Measurements from ENCODE around the gene GPR34.
"Not testable (repeated sequence)": the region's sequence is repeated elsewhere in the genome, so short reads cannot be mapped to it uniquely, and the experiment has no call there.

Gene GPR34, protein sequence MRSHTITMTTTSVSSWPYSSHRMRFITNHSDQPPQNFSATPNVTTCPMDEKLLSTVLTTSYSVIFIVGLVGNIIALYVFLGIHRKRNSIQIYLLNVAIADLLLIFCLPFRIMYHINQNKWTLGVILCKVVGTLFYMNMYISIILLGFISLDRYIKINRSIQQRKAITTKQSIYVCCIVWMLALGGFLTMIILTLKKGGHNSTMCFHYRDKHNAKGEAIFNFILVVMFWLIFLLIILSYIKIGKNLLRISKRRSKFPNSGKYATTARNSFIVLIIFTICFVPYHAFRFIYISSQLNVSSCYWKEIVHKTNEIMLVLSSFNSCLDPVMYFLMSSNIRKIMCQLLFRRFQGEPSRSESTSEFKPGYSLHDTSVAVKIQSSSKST

DNA sequence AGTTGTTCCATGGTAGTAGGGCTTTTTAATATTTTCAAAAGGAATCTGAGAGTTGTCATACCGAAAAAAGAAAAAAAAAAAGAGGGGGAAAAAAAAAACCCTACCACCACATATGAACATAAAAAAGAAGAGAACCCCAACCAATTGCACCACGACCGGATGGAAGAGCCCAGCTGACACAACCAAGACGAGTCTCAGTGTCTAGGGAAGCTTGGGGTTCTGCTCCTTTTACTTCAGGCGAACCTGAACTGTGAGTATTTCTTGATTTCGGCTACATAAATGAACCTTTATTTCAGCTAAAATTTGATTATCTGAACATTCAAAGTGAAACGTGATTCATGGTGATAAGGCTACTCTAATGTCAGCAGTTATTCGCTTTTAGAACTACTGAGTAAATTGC lies at the start of gene GPR34:
TSS of gene GPR34 (plus strand) at position 139 of the 400 bp plus-strand sequence. CDS start 6,661 bp downstream, outside the sequence.
- DNase-seq = no peak

DNA sequence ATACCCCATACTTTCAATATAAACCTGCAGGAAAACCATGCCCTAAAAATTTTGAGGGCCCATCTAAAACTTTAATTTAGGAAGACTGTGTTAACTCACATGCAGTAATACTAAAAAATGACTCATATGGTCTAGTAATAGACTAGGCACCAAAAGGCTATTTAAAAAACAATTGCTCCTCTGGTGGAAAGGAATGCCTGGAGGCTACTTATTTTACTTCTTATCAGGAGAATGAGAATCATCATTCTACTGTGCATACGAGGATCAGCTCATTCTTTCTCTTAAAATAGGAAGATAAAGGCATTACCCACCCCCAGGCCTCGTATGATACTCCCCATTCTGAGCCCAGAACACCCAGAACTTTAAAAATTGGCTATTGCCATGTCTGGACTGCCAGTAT lies 42.6 kb upstream of the GPR34 start:
- DNase-seq = not testable (repeated sequence)

DNA sequence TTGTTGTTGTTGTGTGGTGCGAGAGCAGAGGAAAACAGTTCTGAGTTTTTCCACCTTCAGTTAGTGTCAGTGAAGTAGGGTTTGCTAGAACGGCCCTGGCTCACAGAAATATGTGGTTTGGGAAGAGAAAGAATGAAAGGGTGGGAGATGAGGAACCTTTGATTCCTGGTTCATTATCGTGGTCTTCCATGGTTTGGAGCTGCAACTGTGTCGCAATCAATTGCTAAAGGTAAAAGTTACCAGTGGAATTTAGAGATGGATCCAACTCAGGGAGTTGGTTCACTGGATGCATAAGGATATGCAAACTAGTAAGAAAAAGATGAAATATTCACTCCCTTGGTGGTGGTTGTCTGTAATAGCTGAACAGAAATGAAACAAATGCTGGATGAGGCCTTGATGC lies 35.6 kb upstream of the GPR34 start:
- DNase-seq = no peak

DNA sequence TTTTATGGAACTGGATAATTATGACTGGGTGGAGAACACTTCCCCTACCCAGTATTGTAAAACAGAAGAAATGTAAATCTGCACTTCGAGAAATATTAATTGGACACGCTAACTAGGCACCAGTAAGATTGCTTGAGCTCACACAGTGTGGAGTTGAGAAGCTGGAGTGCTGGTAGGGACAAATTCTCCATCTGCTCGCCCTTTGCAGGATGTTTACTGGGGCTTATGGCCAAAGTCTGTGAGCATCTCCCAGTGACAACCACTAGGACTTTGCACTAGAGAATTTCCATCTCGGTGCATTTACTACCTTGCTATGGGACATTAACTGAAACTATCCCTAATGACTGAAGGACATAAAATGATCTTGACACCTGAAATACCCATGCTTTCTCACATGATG lies 33.7 kb upstream of the GPR34 start:
- no peak for DNase-seq

DNA sequence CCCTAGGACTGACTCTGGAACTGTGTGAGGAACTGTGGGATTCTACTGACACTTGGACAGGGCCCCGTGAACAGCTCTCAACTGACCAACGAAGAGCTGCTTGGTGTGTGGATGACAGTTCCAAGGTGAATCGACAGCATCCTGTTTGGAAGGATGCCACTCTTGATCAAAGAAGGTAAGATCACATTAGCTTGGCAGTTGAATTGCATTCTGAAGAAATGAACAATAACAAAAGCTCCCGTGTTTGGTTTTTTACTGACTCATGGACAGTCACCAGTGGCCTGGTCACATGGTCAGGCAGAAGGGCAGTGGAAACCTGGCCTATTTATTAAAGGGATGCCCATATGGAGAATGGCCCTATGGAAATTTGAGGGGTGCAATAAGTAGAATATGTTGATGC lies 33.1 kb upstream of the GPR34 start:
- DNase-seq = no peak

DNA sequence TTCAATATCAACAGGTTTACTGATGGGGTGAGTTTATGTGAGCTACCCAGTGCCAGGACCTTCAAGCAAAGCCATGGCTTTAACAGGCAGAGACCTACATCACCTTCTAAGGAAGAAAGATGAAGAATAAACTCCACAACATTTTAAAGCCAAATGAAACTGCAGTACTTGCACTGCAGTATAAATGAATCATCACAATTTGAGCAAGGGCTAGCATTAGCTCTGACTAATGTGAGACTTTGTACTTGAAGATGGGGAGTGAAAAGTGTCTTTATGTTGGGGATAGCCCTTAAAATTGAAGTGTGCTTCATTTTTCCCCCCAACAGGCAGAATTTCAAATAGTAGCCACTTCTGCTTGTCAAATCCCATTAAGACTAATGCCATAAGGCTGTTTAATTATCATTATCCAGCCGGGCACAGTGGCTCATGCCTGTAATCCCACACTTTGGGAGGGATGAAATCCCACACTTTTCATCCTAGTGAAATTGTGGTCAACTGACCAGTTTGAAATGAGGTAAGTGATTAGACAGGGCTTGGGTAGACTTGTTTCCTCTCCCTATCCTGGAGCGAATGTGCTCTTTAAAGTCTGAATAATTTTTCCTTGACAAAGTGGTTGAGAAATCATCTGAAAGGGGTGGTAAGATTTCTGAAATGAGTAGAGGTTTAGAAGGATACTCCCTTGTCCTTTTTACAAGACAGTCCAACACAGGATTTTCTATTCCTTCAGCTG lies 27.2 kb upstream of the GPR34 start:
- no peak for DNase-seq

DNA sequence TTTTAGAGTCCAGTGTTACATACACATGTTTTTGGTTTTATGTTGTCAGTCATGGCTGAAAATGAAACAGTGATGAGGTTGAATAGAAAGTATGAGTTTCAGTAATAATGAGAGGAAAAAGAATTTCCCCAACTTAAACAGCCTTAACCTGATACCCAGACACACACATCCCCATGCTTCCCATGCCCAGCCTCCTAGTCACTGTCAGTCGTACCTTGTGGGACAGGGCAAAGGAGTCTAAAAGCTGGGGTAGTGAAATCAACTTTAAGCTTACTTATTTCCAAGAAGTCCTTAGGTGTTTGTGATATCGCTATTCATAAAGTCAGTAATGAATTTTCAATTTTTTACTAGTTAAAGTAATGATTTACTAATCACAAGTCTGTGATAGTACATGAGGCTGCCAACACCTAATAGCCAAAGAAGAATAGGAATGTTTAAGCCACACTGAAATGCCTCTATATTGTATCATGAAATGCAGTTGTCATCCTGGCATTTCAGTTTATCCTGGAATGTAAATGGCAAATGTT lies 24.3 kb upstream of the GPR34 start:
- no peak for DNase-seq

DNA sequence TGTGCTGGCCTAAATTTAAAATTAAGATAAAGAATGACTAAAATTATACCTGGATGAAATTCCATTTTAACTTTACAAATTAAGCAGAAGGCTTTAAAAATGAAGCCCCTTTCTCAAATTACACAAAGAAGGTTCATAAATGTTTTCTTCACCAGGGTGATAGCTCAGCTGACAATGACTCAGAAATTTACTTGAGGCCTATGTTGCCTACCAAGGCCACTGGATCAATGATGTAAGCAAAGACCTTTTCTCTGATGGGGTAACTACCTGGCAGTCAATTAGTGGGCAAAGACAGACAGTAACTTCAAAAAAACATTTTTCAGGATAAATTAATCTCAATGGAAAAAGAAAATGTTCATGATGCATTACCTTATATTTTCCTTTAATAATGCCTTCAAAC lies 23.9 kb upstream of the GPR34 start:
- DNase-seq = no peak

DNA sequence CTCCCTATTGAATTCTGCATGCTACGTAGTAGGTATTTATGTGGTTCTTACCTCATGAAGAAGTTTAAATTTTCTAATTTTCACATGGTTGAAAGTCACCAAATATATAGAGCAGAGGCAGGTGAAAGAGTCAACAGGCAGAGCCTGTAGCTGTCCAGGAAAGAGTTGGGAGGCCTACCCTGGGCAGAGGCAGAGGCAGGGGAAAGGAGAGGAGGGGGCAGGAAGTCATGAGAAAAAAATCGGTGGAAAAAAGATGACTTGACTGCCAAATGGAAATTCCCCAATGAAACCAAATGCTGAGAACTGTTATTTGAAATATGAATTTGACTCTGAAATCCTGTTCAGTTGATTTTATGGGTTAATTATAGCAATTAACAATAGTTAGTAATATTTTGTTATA lies 23.1 kb upstream of the GPR34 start:
- no peak for DNase-seq

DNA sequence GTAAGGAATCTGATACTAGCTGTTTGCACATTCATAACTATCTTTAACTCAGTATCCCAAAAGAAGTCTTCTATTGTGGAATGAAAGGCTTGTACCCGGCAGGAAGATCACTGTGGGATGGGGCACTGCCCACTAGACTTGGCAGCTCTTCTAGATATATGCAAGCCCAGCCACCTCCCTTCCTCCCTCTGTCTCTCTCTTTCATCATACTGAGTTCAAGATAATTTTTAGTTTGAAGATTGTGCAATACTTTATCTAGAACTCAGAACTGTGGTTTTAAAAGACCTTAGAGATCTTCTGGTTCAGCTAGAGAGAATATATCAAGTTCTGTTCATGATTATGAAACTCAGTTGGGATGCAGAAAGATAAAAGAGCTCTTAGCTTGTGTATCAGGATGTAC lies 22.5 kb upstream of the GPR34 start:
- no peak for DNase-seq

DNA sequence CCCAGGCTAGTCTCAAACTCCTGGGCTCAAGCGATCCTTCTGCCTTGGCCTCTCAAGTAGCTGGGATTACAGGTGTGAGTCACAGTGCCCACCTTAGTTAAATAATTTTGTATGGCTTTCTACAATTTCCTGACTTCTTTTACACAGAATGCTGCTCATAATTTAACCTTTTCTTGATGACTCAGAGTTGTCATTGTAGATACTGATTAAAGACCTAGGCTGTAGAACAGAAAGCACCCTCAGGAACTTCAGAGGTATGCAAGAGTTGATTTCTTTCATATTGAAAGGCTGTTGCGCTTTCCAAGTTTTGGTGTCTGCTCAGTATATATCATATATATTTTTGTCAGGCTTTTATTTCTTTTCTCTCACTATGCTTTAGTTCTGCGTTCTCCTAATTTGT lies 21.1 kb upstream of the GPR34 start:
- DNase-seq = no peak

DNA sequence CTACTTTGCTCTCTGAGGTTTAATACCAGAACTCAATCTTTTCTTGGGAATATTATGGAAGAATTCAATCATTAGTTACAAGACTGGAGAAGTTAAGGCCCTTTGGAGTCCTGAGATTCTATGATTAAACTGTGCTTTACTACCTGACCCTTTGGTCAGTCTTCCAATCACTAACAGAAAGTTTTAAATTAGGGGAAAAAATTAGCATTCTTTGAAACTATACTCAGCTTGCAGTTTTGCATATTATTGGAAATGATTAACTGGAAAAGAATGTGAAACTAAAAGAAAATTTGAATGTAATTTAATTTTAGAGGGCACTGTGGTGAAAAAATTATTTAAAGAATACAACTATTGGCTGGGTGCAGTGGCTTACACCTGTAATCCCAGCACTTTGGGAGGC lies 18.7 kb upstream of the GPR34 start:
- DNase-seq = no peak

DNA sequence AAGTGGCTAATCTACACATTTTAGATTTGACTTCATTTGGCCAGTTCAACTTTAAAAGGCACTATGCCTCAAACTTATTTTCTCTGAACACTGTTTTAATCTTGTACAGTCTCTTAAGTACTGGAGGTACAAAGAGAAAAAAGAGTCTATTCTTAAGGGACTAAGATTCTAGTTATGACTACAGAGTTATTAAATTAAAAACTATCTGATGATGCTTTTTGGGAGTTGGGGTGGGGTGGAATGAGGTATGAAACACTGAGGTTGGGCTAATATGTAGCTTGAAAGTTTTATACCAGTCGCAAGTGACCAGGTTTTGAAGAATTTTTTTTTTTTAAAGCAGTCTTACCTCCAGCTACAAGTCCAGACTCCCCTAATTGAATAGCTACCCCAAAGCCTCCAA lies 17.7 kb upstream of the GPR34 start:
- no peak for DNase-seq

DNA sequence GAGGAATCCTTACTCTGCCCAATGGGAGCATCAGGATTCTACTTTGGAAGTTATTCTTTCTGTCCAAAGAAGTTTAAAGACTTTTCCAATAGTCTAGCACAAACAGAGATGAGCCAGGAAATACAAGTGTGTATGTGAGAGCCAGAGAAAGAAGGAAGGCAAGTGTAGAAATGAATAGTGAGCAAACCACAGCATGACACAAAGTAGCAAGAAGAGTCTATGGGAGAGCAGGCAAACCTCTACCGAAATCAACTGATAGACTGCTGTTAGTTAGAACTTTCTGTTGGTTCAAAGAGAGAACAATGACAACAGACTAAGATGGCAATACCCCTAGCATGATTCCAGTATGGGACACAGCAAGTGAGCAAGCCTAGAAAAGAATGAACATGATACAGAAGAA lies 16.1 kb upstream of the GPR34 start:
- DNase-seq = no peak

DNA sequence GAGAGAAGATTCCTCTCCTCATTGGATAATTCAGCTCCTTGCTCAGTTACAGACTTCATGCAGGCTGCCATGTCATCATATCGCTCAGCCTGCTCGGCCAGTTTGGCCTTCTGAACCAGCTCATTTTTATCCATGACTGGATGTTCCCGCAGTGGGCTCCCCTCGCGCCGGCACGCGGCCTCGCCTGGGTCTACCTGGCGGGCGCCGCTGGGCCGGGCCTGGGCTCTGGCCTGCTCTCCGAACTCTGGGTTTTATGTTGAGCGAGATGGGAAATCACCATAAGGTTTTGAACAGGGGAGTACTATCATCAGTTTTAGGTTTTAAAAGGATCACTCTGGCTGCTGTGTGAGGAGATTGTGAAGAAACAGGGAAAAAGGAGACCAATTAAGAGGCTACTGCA lies 12.4 kb upstream of the GPR34 start:
- DNase-seq = not testable (repeated sequence)

DNA sequence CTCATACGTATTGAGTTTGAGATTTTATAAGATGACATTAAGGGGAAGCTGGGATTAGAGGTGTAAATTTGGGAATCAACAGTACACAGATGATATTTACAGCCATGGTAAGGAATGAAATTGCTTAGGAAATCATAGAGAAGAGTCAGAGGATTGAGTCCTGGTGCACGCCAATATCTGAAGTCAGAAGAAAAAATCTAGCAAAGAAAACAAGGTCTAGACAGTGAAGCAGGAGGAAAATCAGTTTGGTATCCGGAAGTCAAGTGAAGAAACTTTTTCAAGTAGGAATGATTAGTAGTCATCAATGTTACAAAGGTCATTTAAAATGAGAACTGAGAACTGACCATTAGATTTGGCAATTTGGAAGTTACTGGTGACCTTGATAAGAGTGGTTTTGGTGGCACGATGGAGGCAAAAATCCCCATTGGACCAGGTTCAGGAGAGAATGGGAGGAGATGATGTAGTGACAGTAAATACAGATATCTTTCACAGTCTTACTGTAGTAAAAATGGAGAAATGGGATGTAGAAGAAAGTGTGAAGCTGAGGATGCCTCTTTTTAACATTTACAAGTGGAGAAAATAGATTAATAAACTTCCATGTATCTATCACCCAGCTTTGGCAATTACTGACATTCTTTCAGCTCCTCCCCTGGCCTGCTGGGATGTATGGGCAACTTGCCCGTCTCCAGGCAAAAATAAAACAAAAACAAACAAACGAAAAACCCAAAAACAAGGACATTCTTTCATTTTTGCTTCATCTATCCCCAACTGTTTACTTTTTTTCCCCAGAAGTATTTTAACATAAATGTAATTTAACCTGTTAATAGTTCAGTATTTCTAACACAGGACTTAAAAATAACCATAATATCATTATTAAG lies 11.4 kb upstream of the GPR34 start:
- no peak for DNase-seq

DNA sequence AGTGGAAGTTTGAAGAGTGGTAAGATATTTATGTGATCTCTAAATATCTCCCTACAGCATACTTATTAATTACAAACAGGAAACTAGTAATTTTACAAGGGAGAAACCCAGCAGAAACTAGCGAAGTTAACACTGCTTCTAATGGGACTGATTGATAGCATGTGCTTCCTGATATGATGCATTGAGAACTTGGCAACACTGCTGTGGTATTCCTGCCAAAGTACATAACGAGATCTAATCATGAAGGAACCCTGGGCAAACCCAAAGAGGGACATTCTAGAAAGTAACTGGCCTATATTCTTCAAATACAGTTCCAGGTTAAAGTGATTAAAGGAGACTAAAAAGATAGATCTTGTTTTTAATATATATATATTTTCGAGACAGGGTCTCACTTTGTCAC lies 4.6 kb upstream of the GPR34 start:
- no peak for DNase-seq

DNA sequence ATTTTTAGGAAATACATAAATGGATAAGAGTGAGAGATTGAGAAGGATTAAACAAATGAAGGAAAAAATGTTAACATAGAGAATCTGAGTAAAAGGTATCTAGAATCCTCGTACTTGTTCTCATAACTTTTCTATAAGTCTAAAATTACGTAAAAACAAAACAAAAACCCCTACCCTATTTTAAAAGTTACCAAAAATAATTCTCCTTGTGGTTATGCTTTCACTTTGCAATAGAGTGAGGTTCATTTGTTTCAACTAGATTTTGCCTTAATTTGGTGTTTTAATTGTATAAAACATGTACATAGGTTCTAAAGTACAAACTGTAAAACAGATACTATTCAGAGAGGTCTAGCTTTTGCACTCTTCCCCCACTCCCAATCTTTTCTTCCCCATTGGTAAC lies 3.8 kb upstream of the GPR34 start:
- DNase-seq = no peak

DNA sequence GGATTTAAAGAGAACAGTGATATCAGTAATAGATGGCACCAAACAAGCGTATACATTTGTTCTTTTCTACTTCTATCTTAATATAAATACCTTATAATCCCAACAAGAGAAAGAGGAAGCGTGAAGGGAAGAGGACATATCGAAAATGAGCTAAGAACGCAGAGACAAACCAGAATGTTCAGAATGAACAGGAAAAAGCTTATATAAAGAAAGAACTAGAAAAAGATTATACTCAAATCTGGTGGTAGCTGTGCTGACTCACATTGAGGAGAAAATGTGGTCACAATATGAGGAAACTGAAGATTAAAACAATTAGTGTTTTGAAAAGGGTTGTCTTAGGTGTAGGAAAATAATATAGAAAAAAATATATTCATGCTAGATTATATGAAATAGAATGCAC lies 2.0 kb upstream of the GPR34 start:
- DNase-seq = no peak

DNA sequence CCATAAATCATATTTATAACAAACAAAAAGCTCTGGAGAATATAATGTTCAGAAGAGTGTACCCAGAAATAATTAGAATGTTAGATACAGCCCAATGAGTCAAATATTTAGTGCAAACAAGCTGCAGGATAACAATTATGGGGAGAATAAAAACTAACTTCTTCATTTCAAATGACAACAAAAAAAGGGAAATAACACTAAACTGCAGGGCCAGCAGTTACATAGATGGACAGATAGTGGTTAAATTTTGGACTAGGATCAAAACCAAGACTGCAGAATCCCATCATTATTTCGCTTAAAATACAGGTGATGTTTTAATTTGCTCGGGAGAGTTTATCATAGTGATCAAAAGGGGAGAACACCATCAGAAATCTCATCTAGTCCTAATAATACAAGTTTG lies 617 bp upstream of the GPR34 start:
- DNase-seq = no peak

DNA sequence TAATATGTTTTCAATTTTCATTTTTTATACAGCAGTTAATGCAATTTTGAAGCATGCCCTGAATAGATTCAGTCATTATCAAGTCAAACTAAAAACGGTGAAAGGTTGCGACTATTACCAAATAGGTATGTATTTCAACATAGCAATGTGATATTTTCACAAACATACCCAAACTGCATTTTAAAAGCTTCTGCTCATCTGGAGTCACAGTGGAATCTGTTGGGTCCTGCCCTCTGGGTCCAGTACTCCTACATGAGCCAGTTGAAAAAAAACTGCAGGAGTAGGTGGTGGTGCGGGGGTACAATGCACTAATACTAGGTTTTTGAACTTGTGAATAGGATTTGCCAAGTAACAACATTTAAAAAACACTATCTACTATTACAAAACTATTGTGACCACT lies 938 bp downstream of the GPR34 start:
- DNase-seq = no peak

DNA sequence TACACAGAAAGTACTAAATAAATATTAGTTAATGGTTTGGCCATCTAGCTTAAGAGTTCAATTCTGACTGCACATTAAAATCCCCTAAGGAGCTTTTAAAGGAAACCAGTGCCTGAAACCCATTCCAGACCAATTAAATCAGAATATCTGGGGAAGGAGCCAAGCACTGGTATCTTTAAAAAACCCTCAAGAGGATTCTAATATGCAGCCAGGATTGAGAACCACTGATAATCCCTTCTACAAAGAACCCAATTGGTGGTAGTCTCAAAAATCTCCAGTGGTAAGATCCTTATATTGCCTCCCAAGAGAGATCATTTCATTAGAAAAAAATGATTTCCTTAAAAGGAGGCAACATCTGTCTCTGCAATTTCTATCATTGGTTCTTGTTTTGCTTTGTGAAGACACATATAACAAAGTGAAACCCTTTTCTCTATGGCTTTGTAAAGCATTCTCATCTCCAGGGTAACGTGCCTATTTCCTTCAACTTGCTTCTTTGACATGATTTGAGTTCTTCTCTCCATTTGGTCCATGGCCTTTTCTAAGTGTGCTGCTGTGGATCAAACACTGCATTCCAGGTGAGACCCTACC lies 3.5 kb downstream of the GPR34 start:
- no peak for DNase-seq

DNA sequence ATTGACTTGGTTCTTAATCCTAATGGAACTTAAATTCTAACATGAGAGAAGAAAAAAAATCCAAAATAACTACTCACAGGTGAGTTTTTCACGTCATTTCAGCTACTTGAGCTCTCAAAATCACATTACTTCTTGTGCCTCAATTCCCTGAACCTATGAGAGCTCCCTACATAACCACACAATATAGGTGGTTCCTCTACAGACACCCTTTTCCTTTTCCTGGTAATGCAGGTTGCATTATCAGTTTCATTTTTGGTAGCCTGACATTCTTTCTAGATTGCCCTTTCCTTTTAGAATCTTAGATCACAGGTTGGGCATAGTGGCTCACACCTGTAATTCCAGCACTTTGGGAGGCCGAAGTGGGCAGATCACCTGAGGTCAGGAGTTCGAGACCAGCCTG lies 4.3 kb downstream of the GPR34 start:
- DNase-seq = no peak

All from activated CD4-positive, alpha-beta T cell treated with anti-CD3 and anti-CD28 coated beads for 4 hours (primary cell).